T-helper 1 cell treated with Interleukin-12 subunit alpha and Interleukin-12 subunit beta and Interleukin-4 antibody, amounts not matched to agents 30 ng/mL and 1 ng/mL, for 36 hours (primary cell): Measurements from ENCODE around the gene HARBI1. TPM values are rescaled to one million over a fixed set of nuclear protein-coding genes. Genes with fewer than 3 reads are reported as not detected.
"Not testable (repeated sequence)": the region's sequence is repeated elsewhere in the genome, so short reads cannot be mapped to it uniquely, and the experiment has no call there.

Source experiments
- intact Hi-C: fragments of 100-400 bp; cut with micrococcal nuclease; formaldehyde crosslinking; loops from one replicate; pipeline ENCODE4 v1.15.1; 2024
- total RNA-seq: library from RNA; stranded (reverse); gene quantifications from 2 replicates; pipeline ENCODE4 v1.2.3, GENCODE V29; 2022

Gene HARBI1
- total RNA-seq, 1 donor from 2014 or later, result 6.5 TPM

DNA sequence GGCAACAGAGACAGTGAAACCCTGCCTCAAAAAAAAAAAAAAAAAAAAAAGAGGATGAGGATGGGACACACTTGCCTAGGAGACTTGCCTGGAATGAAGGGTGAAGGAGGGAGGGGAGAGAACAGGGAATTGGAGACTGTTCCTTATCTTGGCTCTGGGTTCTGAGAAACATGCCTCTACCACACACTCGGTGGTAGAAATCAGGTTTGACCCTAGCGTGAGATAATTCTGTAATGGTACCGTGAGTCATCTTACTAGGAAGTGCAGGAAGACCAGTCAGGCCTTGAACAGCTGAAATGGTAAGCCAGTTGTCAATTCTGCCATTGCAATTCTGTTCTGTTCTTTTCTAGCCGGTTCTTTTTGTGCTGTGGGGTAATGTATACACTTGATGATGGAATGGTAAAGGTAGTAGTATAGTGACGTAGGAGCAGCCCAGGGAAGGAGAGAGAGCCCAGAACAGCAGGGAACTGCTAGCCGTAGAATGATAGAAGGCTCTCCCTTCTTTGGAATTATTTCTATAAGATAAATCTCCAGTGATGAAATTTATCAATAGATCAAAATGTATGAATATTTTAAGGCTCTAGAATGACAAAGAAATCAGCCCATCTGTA is 19.3 kb downstream of the HARBI1 start:
- intact Hi-C loops, result loop anchor here (10.0 kb wide), 3 partner anchors 353 to 753 kb away; partner anchors contain the start of genes CRY2 and PHF21A

DNA sequence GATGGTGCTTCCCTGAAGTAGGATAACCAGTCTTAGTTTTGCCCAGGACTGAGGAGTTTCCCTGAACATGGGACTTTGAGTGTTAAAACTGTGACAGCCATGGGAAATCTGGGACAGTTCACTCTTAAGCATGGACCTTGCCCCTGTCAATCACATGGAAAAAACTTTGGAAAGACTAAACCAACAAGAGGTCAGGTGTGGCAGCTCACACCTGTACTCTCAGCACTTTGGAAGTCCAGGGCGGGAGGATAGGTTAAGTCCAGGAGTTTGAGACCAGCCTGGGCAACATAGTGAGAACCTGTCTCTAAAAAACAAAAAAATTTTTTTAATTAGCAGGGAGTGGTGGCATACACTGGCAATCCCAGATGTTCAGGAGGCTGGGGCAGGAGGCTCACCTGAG is 19.9 kb downstream of the HARBI1 start:
- intact Hi-C loops, result loop anchor here (10.0 kb wide), 3 partner anchors 352 to 752 kb away; partner anchors contain the start of genes CRY2 and PHF21A

DNA sequence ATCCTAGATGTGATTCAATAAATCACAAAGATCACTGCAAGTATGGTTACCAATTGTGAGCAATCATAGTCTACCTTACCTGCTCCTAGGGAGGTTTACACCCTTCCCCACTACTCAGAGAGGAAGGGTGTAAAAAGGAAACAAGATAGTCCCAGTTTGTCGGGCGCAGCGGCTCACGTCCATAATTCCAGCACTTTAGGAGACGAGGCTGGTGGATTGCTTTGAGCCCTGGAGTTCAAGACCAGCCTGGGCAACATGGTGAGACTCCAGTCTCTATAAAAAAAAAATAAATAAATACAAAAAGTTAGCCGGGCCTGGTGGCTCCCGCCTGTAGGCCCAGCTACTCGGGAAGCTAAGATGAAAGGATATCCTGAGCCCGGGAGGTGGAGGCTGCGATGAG is 22.2 kb downstream of the HARBI1 start:
- intact Hi-C loops, result loop anchor here (1.0 to 10.0 kb wide), 7 partner anchors 23 to 750 kb away; partner anchors contain the start of genes ARHGAP1, ATG13, CRY2 and DGKZ

DNA sequence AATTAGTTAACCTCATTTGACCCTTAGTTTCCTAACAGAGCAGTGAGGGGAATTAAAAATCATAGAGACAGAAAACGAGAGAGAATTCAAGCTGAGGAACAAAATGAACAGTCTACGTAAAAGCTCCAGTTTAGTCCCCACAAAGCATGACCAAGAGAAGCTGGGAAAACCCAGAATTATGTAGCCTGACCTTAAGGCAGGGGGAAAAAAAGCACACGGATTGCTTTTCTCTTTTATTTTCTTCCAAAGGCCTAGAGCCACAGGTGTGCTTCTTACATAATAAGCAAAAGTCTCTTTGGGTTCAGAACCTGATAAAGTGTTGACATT is 22.7 kb downstream of the HARBI1 start:
- intact Hi-C loops, result loop anchor here (1.0 to 10.0 kb wide), 7 partner anchors 23 to 750 kb away; partner anchors contain the start of genes ARHGAP1, ATG13, CRY2 and DGKZ

DNA sequence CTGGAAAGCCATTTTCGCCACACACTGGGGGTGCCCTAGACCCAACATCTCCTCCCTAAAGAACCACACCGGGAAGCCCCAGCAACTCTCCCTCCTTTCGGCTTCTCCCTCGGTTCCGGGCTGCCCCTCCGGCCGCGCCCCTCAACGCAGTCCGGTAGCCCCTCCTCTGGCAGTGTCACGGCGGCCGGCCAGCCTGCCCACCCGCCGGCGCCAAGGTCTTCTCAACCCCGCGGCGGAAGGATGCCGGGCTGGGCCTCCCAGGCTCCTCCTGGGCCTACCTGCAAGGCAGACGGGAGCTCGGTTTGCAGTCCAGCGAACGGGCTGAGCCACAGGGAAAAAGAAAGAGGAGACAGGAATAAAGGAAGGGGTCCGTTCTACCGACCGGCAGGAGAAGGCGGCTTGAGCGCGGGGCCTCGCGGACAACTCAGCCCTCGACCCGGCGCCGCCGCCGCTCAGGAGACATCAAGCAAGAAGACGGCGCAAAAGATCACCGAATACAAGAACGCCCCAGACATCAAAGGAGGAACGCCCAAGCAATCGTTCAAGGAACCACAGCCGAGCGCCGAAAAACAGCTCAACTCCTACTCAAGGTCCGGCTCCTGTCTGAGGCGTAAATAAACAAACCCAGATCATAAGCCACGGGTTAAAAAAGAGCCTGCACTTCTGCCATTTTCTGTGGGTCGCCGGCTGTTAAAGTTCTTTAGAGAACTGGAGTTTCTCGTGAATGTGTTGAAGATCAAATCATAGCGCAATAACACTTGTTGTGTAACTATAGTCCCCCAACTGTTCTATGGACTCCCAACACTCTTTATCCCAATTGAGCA is 23.3 kb downstream of the HARBI1 start, which contains the start of gene AMBRA1:
AMBRA1 (minus strand) TSS at position 474 of the 824 bp plus-strand sequence. CDS start 45,643 bp downstream, outside the sequence.
- intact Hi-C loops, result loop anchor here (1.0 to 10.0 kb wide), 7 partner anchors 24 to 749 kb away; partner anchors contain the start of genes ARHGAP1, ATG13, CRY2 and DGKZ

DNA sequence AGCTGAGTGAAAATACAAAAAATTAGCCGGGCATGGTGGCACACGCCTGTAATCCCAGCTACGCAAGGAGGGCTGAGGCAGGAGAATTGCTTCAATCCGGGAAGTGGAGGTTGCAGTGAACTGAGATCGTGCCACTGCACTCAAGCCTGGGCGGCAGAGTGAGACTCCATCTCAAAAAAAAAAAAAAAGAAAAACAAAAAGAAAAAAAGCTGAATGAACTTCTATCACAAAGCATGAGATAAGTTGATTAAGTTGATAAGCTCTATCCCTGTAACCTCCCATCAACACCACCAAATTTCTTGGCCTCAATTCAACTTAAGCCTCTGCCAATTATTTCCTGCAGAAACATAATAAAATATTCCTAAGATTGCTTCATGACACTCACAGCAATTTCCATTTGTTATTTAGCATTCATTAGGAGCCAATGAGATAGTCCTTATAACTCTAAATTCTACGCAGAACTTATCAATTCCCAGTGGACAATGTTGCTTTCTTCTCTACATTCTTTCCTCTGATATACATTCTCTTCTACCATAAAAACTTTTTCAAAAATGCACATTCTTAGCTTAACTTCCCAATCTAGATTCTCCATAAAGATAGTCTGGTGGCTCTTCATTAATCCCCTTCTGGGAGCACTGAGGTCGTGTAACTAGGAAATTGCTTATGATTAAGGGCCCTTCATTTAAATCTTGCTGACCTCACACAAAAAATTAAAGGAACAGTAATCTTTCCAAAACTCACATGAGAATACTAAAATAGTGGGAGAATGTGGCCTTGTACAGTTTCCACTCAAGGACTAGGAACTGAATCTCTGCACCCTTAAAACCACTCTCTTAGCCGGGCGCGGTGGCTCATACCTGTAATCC is 26.1 kb downstream of the HARBI1 start:
- intact Hi-C loops, result loop anchor here (10.0 kb wide), 3 partner anchors 346 to 746 kb away; partner anchors contain the start of genes CRY2 and PHF21A

DNA sequence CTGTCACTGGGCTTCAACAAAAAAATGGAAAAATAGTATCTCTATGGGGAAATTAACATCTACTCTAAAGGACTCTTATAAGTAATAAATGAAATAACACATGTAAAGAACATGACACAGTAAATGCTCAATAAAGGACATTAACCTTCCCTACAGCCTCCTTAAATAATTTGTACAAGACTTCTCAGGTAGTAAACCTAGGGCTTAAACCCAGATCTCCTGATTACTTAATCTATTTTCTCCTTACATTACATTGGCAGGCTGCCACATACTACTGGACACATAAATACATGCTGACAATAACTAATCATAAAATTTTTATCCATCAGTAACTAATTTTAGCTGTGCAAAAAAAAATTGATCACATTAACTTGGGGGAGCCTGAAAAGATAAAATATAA is 28.1 kb downstream of the HARBI1 start:
- intact Hi-C loops, result no loop called here

DNA sequence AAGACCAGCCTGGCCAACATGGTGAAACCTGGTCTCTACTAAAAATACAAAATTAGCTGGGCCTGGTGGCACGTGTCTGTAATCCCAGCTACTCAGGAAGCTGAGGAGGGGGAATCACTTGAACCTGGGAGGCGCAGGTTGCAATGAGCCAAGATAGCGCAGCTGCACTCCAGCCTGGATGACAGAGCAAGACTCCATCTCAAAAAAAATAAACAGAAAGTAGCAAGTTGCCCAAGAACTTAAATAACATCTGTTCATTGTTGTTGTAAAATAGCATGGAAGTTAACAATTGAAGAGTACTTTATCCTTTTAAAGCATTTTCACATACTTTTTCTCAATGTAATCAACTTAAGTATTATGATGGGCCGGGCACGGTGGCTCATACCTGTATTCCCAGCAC is 28.9 kb downstream of the HARBI1 start:
- intact Hi-C loops, result no loop called here

DNA sequence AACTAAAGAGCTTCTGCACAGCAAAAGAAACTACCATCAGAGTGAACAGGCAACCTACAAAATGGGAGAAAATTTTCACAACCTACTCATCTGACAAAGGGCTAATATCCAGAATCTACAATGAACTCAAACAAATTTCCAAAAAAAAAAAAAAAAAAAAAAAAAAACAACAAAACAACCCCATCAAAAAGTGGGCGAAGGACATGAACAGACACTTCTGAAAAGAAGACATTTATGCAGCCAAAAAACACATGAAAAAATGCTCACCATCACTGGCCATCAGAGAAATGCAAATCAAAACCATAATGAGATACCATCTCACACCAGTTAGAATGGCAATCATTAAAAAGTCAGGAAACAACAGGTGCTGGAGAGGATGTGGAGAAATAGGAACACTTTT is 33.5 kb downstream of the HARBI1 start:
- intact Hi-C loops, result not testable (repeated sequence)

DNA sequence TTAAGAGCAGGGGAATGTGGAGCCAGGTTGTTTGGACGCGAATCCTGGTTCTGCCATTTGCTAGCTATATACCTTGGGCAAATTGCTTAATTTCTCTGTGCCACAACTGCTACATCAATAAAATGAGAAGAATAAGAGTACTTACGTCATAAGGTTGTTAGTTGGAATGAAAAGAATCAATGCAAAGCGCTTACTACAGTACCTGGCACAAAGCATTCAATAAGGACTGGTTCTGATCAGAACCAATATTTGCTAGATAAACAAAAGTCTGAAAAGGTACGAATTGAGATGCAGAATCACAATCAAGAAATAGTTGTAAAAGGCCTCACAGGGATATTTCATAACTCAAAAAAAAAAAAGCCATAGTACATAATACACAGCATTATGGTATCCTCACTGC is 34.4 kb downstream of the HARBI1 start:
- intact Hi-C loops, result no loop called here

DNA sequence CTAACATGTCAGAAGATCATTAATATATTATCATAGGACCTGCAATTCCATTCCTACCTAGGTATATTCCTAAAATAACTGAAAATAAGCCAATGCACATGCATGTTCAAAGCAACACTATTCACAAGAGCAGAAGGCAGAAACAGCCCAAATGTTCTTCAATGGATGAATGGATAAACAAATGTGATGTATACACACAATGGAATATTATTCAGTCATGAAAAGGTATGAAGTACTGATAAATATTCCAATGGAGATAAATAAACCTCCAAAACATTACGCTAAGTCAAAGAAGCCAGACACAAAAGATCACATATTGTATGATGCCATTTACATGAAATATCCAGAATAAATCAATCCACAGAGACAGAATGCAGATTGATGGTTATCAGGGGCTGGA is 40.0 kb downstream of the HARBI1 start:
- intact Hi-C loops, result no loop called here

DNA sequence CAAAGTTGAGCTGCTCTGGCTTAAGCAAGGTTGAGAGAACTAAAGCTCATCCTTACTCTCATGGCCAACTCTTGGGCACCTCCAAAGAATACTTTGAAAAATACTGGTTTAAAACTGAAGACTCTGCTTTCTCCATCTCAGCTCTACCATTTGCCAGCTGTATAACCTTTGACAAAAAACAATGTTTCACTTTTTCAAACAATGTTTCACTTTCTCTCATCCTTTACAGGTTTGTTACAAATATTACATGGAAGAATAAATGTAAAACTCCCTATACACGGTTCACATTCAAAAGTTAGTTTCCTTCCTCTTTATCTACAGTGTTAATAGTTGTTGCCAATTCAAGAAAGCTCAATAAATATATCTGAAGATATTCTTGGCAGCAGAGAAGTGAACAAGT is 42.4 kb downstream of the HARBI1 start:
- intact Hi-C loops, result no loop called here

DNA sequence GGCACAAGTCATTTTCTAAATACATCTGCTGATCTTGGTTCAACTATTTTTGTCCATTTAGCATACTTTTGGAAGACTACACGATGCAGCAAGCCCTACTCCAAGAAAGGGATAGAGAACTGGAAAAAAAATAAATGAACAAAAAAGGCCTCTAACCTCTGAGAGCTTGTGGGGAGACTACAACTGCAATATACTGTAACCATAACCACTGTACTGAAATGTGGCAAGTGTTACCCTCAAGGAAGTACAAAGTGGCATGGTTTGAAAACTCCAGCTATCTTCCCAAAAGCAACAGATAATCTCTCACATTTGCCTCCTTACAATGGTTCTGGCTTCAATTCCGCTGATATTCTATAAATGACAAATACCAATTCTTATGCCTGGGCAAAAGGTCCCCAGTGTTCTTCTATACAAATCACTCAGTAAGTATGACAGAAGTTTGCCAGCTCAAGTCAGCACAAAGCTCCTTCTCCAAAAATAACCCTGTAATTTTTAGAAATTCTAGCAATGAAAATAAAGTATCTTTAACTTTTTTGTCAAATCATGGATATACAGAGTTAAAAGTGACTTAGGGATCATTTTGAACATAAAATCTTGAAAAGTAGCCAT is 46.1 kb downstream of the HARBI1 start:
- intact Hi-C loops, result no loop called here

DNA sequence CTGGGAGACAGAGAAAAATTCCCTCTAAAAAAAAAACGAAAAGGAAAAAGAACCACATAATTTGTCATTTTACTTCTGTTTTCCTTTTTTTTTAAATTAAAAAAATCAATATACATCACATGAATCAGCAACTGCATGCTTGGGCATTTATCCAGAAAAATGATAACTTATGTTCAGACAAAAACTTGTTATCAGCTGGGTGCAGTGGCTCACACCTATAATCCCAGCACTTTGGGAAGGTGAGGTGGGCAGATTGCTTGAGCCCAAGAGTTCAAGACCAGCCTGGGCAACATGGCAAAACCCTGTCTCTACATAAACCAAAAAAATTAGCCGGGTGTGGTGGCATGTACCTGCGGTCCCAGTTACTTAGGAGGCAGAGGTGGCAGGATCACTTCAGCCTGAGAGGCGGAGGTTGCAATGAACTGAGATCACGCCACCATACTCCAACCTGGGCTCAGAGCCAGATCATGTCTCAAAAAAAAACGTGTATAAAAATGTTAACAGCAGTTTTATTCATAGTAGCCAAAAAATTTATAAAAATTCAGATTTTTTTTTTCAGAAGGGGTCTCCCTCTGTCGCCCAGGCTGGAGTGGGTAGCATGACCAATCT is 51.7 kb downstream of the HARBI1 start:
- intact Hi-C loops, result no loop called here

DNA sequence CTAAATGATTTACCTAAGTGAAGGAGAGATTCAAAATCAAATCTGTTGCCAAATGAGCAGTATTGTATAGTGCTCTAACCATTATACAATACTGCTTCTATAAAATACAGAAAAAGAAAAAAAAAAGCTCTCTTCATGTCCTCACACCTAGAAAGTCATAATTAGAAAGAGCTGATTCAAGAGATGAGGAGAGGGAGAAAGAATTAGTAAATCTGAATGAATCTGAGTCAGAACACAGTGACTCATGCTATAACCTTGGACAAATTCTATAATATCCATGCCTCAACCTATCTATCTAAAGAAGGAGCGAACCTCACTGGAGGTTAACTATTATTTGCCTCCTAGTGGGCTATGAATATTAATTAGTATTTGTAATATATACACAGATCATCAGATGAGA is 52.6 kb downstream of the HARBI1 start:
- intact Hi-C loops, result no loop called here

DNA sequence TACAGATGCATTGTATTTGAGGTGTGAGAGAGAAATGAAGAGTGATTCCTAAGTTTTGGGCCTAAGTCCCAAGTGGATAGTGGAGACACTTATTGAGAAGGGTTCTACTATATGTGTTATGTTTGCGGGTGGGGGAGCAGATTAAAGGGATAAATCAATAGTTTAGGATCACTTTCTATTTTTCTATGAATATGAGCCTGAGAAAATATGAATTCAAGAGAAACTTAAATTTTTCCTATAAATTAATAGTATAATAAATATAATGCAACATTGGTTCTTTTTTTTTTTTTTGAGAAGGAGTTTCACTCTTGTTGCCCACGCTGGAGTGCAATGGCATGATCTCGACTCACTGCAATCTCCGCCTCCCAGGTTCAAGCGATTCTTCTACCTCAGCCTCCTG is 54.5 kb downstream of the HARBI1 start:
- intact Hi-C loops, result no loop called here

DNA sequence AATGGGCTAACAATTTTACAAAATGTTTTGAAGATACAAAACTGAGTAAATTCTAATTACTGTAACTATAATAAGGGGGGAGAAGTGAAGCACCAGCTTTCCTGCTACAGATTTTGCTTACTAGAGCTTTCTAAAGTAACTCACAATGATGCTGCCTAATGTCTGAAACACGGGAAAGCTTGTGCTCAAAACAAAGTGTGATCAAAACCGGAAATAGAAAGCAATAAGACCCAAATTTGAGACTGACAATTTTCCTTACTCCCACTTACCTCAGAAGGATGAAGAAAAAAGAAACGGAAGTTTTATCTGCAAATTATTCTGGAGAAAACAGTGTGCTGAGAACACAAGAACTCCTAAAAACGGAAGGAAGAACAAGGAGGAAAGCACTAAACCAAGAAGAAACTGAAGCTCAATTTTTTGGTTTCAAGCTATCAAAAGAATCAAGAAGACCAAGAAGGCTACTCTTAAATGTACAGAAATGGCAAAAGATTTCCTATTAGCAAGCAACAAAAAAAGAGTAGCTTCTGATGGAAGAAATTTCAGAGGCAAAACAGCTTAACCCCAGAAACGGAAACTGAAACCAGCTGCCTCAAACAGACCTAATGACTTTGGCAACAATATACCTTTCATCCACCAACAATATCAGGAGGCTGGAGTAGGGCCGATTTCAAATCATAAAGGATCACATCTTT is 56.6 kb downstream of the HARBI1 start:
- intact Hi-C loops, result loop anchor here (1.0 kb wide), 3 partner anchors 34 to 140 kb away; partner anchors contain the start of genes AMBRA1, ARHGAP1, ATG13 and HARBI1

DNA sequence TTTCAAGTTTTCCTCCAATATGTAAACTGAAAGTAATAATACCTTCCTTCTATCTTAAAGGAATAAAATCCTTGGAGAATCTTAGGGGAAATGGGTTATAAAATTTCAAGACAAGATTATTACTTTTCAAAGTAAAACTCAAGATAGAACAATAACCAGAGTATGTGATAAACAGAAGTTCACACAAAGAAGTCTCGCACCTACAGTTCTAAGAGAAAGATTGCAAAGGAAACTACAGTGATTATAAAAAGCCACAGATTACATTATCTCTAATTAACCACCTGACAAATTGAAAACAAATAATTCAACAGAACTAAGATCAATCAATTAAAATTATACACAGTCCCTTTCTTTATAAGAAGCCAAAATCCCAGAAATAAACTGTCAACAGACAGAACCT is 57.2 kb downstream of the HARBI1 start:
- intact Hi-C loops, result loop anchor here (1.0 kb wide), 3 partner anchors 34 to 140 kb away; partner anchors contain the start of genes AMBRA1, ARHGAP1, ATG13 and HARBI1

DNA sequence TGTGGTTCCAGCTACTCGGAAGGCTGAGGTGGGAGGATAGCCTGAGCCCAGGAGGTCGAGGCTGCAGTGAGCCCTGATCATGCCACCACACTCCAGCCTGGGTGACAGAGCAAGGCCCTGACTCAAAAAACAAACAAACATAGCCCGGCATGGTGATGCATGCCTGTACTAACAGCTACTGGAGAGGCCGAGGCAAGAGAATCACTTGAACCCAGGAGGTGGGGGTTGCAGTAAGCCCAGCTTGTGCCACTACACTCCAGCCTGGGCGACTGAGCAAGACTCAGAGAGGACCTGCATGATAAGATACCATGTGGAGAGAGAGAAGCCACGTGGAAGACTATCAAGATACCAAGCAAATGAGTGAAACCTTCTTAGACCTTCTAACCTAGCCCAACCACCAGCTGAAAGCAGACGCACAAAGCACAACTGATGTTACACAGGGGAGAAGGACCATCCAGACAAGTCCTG is 59.3 kb downstream of the HARBI1 start:
- intact Hi-C loops, result no loop called here
